ENCODE measurements around the gene ALG3. TPM values are rescaled to one million over a fixed set of nuclear protein-coding genes. Genes with fewer than 3 reads are reported as not detected.

Gene ALG3
- total and polyA plus RNA-seq, 2 of the 4 experiments (the other 2 are of a cell fraction) = 19.5 to 52.6 TPM

GRCh38 chr3:184222521-184222920 is 26.2 kb downstream of the ALG3 start:
- dilution Hi-C loops (cut with HindIII; ENCODE audit: low sequenced_read_pairs, unreplicated experiment) (no loop called here), intact Hi-C loops (cut with micrococcal nuclease) (no loop called here), in situ Hi-C loops (cut with MboI; ENCODE audit: low sequenced_read_pairs) (no loop called here)
- Histone ChIP-seq H2AK9ac (replicated peaks; ENCODE audit: low read depth, low read length, poor library complexity) (no peak overlapping the region), H3K18ac (ENCODE audit: low read depth, low read length) (no peak overlapping the region), H4K5ac (ENCODE audit: low read depth, low read length) (no peak overlapping the region), H4K91ac (ENCODE audit: insufficient read depth, low read depth, low read length) (no peak overlapping the region), H3K27ac (ENCODE audit: insufficient read depth, low read length) (no peak overlapping the region), H3K4ac (ENCODE audit: low read depth, low read length) (no peak overlapping the region), H3K79me1 (ENCODE audit: low read depth in 1 of 2, low read length in 2 of 2) (no peaks in the 10 kb centered on the region), H3K27me3 (ENCODE audit: control insufficient read depth, insufficient read depth, low read length) (peaks cover 14% of the 10 kb centered on the region), H3K4me1 (ENCODE audit: control insufficient read depth, insufficient read depth, low read length) (no peaks in the 10 kb centered on the region), H2BK120ac (ENCODE audit: low read depth, low read length) (no peak overlapping the region), H4K20me1 (ENCODE audit: insufficient read depth, low read length) (no peaks in the 10 kb centered on the region), H3K23ac (ENCODE audit: low read depth, low read length) (no peak overlapping the region), H3K56ac (ENCODE audit: extremely low read depth, insufficient read depth, low read length) (no peak overlapping the region), H2AK5ac (ENCODE audit: low read depth, low read length) (no peak overlapping the region), H3K9ac (ENCODE audit: low read depth, low read length) (no peak overlapping the region), H2BK15ac (ENCODE audit: low read depth, low read length) (no peak overlapping the region), H4K8ac (ENCODE audit: low read depth in 2 of 2, low read length in 2 of 2) (no peak overlapping the region), H3K9me1 (ENCODE audit: insufficient read depth, low read length) (no peaks in the 10 kb centered on the region), H3K4me2 (ENCODE audit: low read depth, low read length) (no peak overlapping the region), H3K9me3 (ENCODE audit: control insufficient read depth, insufficient read depth, low read length) (no peaks in the 10 kb centered on the region), H2AFZ (replicated peaks; ENCODE audit: low read length, poor library complexity) (no peak overlapping the region), H3K14ac (replicated peaks; ENCODE audit: low read depth, low read length) (no peak overlapping the region), H2BK5ac (ENCODE audit: low read depth, low read length, poor library complexity, severe bottlenecking) (no peak overlapping the region), H3K4me3 (ENCODE audit: insufficient read depth, low read depth, low read length) (no peak overlapping the region), H2BK20ac (ENCODE audit: low read depth, low read length) (no peak overlapping the region), H3K36me3 (ENCODE audit: control insufficient read depth, insufficient read depth, low read length) (no peaks in the 10 kb centered on the region)
- DNase-seq (no peak), ATAC-seq (ENCODE audit: low read depth) (no peak)
- WGBS, 2 experiments (ENCODE audit: extremely low coverage in 2 of 2, insufficient read length in 1 of 2) = no CpG with 5 or more reads among the region's 3 CpGs
- POLR2A ChIA-PET (ENCODE audit: unreplicated experiment) = no interaction called here
- TF ChIP-seq, protein P1, sequence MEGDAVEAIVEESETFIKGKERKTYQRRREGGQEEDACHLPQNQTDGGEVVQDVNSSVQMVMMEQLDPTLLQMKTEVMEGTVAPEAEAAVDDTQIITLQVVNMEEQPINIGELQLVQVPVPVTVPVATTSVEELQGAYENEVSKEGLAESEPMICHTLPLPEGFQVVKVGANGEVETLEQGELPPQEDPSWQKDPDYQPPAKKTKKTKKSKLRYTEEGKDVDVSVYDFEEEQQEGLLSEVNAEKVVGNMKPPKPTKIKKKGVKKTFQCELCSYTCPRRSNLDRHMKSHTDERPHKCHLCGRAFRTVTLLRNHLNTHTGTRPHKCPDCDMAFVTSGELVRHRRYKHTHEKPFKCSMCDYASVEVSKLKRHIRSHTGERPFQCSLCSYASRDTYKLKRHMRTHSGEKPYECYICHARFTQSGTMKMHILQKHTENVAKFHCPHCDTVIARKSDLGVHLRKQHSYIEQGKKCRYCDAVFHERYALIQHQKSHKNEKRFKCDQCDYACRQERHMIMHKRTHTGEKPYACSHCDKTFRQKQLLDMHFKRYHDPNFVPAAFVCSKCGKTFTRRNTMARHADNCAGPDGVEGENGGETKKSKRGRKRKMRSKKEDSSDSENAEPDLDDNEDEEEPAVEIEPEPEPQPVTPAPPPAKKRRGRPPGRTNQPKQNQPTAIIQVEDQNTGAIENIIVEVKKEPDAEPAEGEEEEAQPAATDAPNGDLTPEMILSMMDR (conservative IDR thresholded peaks at IDR 0.05; ENCODE audit: low read depth, low read length) = no peak
- TF ChIP-seq RCOR1 (IDR thresholded peaks at IDR 0.05; ENCODE audit: insufficient replicate concordance, low read length) (no peak), CHD1 (IDR thresholded peaks at IDR 0.05; ENCODE audit: low read depth, low read length) (no peak), MXI1 (IDR thresholded peaks at IDR 0.05; ENCODE audit: borderline replicate concordance, low read depth, low read length) (no peak), FOS (IDR thresholded peaks at IDR 0.05; ENCODE audit: low read depth, low read length) (no peak), RFX5 (IDR thresholded peaks at IDR 0.05; ENCODE audit: low read depth, low read length) (no peak), RAD21 (IDR thresholded peaks at IDR 0.05; ENCODE audit: low read length) (no peak), BHLHE40 (IDR thresholded peaks at IDR 0.05; ENCODE audit: low read depth, low read length) (no peak)
- TF ChIP-seq, protein P2, sequence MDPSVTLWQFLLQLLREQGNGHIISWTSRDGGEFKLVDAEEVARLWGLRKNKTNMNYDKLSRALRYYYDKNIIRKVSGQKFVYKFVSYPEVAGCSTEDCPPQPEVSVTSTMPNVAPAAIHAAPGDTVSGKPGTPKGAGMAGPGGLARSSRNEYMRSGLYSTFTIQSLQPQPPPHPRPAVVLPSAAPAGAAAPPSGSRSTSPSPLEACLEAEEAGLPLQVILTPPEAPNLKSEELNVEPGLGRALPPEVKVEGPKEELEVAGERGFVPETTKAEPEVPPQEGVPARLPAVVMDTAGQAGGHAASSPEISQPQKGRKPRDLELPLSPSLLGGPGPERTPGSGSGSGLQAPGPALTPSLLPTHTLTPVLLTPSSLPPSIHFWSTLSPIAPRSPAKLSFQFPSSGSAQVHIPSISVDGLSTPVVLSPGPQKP (IDR thresholded peaks at IDR 0.05; ENCODE audit: borderline replicate concordance, low read depth, low read length) = no peak
- CTCF ChIA-PET = interaction anchor here (0.7 kb wide), 1 partner anchor 11 kb away, joined by 4 read pairs; no protein-coding TSS in a partner anchor
- BruUV-seq (replicated peaks) = no TSS peak
